ENCODE data around the gene CRP. TPM values are rescaled to one million over a fixed set of nuclear protein-coding genes. Genes with fewer than 3 reads are reported as not detected.

The CRP gene
- total and polyA plus RNA-seq, 9 of the 15 experiments (the other 6 are each of a cell fraction or from before 2014, with no cell fraction given), result 0.69 TPM; not detected in 8

DNA sequence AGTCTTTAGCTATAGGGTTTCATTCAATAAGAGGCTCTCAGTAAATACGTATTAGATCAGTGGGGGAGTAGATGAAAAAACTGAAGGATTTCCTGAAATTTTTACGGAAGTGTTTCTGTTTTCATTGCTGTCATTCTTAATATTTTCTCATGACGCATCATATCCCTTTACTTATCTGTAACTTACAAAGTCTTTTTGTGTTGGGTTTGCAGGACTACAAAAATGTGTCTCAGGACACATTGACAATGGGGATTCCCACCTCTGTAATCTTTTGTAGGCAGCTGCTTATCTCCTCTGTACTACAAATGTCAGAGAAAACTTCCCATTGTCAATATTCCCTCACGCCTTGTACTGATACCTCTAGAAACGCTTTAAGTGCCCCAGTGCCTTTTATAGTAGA is 35.5 kb downstream of the CRP start:
- H3K79me2 ChIP-seq (ENCODE audit: control insufficient read depth, insufficient read depth, low read length), result no peaks in the 10 kb centered on the region
- no CpG with 5 or more reads among the region's 5 CpGs for WGBS (ENCODE audit: insufficient coverage, low coverage, missing lambda C conversion rate)
- H3K9me1 ChIP-seq (ENCODE audit: control insufficient read depth, insufficient read depth, low read length), result no peaks in the 10 kb centered on the region
- DNase-seq (ENCODE audit: extremely low read depth in 1 of 4, low spot score in 3 of 4) (no peak), FAIRE-seq (no peak), ATAC-seq (no peak)
- H3K36me3 ChIP-seq (ENCODE audit: control insufficient read depth, insufficient read depth, low read length), result no peaks in the 10 kb centered on the region
- TF ChIP-seq ZC3H4 (CRISPR knock-in tag; IDR thresholded peaks at IDR 0.05; ENCODE audit: borderline replicate concordance) (no peak), BCOR (IDR thresholded peaks at IDR 0.05) (no peak), TCF7L2 (IDR thresholded peaks at IDR 0.05; ENCODE audit: low read depth, low read length) (no peak), HMG20A (CRISPR knock-in tag; conservative IDR thresholded peaks at IDR 0.05) (no peak), GATA2 (CRISPR knock-in tag; IDR thresholded peaks at IDR 0.05) (no peak), TARDBP (IDR thresholded peaks at IDR 0.05) (no peak), RB1 (IDR thresholded peaks at IDR 0.05; ENCODE audit: low read depth) (no peak), FOXK1 (CRISPR knock-in tag; IDR thresholded peaks at IDR 0.05; ENCODE audit: borderline replicate concordance) (no peak)
- no peaks in the 10 kb centered on the region for H3K4me1 ChIP-seq (replicated peaks in 1 of 2; ENCODE audit: control insufficient read depth in 2 of 2, insufficient read depth in 2 of 2, low read length in 2 of 2)
- intact Hi-C loops (cut with micrococcal nuclease) (no loop called here), in situ Hi-C loops (cut with MboI) (no loop called here)
- no TSS peak for BruUV-seq (replicated peaks)
- no peaks in the 10 kb centered on the region for H3K9me3 ChIP-seq (replicated peaks; ENCODE audit: control insufficient read depth, insufficient read depth, low read depth, low read length)
- H3K27me3 ChIP-seq (ENCODE audit: control insufficient read depth in 2 of 2, insufficient read depth in 2 of 2, low read length in 2 of 2), result no peaks in the 10 kb centered on the region
- no peak overlapping the region for H3K27ac ChIP-seq (ENCODE audit: extremely low read depth, low read depth, low read length)
- H4K20me1 ChIP-seq (replicated peaks; ENCODE audit: control insufficient read depth, insufficient read depth, low read length), result no peaks in the 10 kb centered on the region
- no peak overlapping the region for H3K4me2 ChIP-seq (ENCODE audit: insufficient read depth, low read length)
- no peak overlapping the region for H3K9ac ChIP-seq (ENCODE audit: insufficient read depth in 1 of 2, low read depth in 2 of 2, low read length in 2 of 2)
- ChIA-PET CTCF (ENCODE audit: low intra/inter-chr PET ratio) (no interaction called here), POLR2A (no interaction called here)
- H3K4me3 ChIP-seq, result no peak overlapping the region
- no peak overlapping the region for H2AFZ ChIP-seq (ENCODE audit: low read depth, low read length)

DNA sequence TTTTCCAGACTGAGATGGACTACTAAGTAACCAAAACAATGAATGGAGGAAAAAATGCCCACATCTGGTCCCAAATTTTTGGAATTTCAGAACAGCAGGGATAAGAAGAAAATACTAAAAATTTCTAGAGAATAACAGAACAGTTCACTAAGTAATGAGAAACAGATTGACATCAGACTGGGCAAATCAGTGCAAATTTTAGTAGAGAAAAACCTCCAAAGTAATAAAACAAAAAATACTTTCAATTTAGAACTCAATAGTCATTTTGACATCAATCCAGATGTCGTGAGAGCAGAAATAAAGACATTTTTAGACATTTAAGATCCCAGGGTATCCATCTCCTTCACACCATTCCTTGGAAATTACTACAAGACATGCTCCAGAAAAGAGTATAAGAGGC is 39.3 kb downstream of the CRP start:
- Histone ChIP-seq H3K27ac (ENCODE audit: extremely low read depth, low read depth, low read length) (no peak overlapping the region), H3K9me1 (ENCODE audit: control insufficient read depth, insufficient read depth, low read length) (no peaks in the 10 kb centered on the region), H3K79me2 (ENCODE audit: control insufficient read depth, insufficient read depth, low read length) (no peaks in the 10 kb centered on the region), H3K4me2 (ENCODE audit: insufficient read depth, low read length) (no peak overlapping the region), H3K9ac (ENCODE audit: insufficient read depth in 1 of 2, low read depth in 2 of 2, low read length in 2 of 2) (no peak overlapping the region), H3K36me3 (ENCODE audit: control insufficient read depth, insufficient read depth, low read length) (no peaks in the 10 kb centered on the region), H3K9me3 (replicated peaks; ENCODE audit: control insufficient read depth, insufficient read depth, low read depth, low read length) (no peaks in the 10 kb centered on the region), H3K27me3 (ENCODE audit: control insufficient read depth in 2 of 2, insufficient read depth in 2 of 2, low read length in 2 of 2) (no peaks in the 10 kb centered on the region), H3K4me3 (no peak overlapping the region), H3K4me1 (replicated peaks in 1 of 2; ENCODE audit: control insufficient read depth in 2 of 2, insufficient read depth in 2 of 2, low read length in 2 of 2) (no peaks in the 10 kb centered on the region), H2AFZ (ENCODE audit: low read depth, low read length) (no peak overlapping the region), H4K20me1 (replicated peaks; ENCODE audit: control insufficient read depth, insufficient read depth, low read length) (no peaks in the 10 kb centered on the region)
- no TSS peak for BruUV-seq (replicated peaks)
- no peak for DNase-seq (ENCODE audit: extremely low read depth in 1 of 4, low spot score in 3 of 4)
- no peak for FAIRE-seq
- CTCF ChIA-PET (ENCODE audit: low intra/inter-chr PET ratio), result no interaction called here
- WGBS (ENCODE audit: insufficient coverage, low coverage, missing lambda C conversion rate), result 0% methylated on average over 1 of the region's 1 CpG
- intact Hi-C loops (cut with micrococcal nuclease) (no loop called here), in situ Hi-C loops (cut with MboI) (no loop called here)
- ATAC-seq, result no peak
- POLR2A ChIA-PET, result no interaction called here
- TF ChIP-seq ZNF780A (CRISPR knock-in tag; IDR thresholded peaks at IDR 0.05) (no peak), TCF7L2 (IDR thresholded peaks at IDR 0.05; ENCODE audit: low read depth, low read length) (no peak), ZNF707 (CRISPR knock-in tag; conservative IDR thresholded peaks at IDR 0.05) (no peak), SREBF1 (IDR thresholded peaks at IDR 0.05; ENCODE audit: borderline replicate concordance, low read depth, low read length) (no peak), ZNF586 (CRISPR knock-in tag; conservative IDR thresholded peaks at IDR 0.05) (no peak), ZNF57 (CRISPR knock-in tag; IDR thresholded peaks at IDR 0.05) (no peak)
- TF ChIP-seq, protein P1, sequence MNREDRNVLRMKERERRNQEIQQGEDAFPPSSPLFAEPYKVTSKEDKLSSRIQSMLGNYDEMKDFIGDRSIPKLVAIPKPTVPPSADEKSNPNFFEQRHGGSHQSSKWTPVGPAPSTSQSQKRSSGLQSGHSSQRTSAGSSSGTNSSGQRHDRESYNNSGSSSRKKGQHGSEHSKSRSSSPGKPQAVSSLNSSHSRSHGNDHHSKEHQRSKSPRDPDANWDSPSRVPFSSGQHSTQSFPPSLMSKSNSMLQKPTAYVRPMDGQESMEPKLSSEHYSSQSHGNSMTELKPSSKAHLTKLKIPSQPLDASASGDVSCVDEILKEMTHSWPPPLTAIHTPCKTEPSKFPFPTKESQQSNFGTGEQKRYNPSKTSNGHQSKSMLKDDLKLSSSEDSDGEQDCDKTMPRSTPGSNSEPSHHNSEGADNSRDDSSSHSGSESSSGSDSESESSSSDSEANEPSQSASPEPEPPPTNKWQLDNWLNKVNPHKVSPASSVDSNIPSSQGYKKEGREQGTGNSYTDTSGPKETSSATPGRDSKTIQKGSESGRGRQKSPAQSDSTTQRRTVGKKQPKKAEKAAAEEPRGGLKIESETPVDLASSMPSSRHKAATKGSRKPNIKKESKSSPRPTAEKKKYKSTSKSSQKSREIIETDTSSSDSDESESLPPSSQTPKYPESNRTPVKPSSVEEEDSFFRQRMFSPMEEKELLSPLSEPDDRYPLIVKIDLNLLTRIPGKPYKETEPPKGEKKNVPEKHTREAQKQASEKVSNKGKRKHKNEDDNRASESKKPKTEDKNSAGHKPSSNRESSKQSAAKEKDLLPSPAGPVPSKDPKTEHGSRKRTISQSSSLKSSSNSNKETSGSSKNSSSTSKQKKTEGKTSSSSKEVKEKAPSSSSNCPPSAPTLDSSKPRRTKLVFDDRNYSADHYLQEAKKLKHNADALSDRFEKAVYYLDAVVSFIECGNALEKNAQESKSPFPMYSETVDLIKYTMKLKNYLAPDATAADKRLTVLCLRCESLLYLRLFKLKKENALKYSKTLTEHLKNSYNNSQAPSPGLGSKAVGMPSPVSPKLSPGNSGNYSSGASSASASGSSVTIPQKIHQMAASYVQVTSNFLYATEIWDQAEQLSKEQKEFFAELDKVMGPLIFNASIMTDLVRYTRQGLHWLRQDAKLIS (CRISPR knock-in tag; IDR thresholded peaks at IDR 0.05), result no peak

All from K562 (cell line).